ENCODE results near the gene C19orf67. TPM values are rescaled to one million over a fixed set of nuclear protein-coding genes. Genes with fewer than 3 reads are reported as not detected.

C19orf67 gene
- total RNA-seq, 1 experiment from 2014 or later, result not detected

DNA sequence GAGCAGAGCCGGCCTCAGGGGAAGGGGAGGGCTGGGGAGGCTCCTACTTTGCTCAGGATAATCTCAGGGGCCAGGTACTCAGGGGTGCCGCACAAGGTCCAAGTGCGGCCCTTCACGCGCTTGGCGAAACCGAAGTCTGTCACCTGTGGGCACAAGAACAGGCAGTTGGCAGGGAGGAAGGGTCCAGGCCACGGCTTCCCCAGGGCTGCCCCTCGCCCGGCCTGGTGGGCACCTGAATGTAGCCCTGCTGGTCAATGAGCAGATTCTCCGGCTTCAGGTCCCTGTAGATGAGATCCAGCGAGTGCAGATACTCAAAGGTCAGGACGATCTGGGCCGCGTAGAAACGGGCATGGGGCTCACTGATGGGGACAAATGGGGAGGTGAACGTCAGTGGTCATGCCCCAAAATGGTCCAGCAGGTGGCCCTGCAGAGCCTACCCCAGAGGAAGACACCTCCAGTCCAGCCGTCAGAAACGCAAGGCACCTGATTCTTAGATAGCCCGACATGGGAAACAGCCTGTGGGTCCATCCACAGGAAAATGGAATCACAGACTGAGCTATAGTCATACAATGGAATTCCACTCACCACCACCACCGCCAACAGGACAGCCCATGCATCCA lies 12.1 kb upstream of the C19orf67 start:
- no TSS peak for BruUV-seq (replicated peaks)
- Histone ChIP-seq H3K4me3 (ENCODE audit: low read depth, low read length) (no peak overlapping the region), H3K36me3 (ENCODE audit: control insufficient read depth, insufficient read depth, low read length) (no peaks in the 10 kb centered on the region), H3K27me3 (replicated peaks; ENCODE audit: control insufficient read depth, insufficient read depth, low read length) (no peaks in the 10 kb centered on the region), H3K9me3 (peaks cover 7% of the 10 kb centered on the region; the same call in 1 of the 2 replicates), H3K4me1 (no peaks in the 10 kb centered on the region)
- CTCF ChIA-PET, result no interaction called here
- Mint-ChIP-seq H3K27ac (ENCODE audit: unreplicated experiment) (no peak overlapping the region), H3K4me1 (ENCODE audit: low read depth, unreplicated experiment) (no peaks in the 10 kb centered on the region), H3K9me3 (ENCODE audit: unreplicated experiment) (no peaks in the 10 kb centered on the region), H3K4me3 (ENCODE audit: unreplicated experiment) (no peak overlapping the region), H3K36me3 (ENCODE audit: insufficient read depth, unreplicated experiment) (peaks cover 16% of the 10 kb centered on the region), H3K27me3 (ENCODE audit: insufficient read depth, unreplicated experiment) (no peaks in the 10 kb centered on the region)
- peak in 1 of 2 experiments; percentile 35 for DNase-seq
- POLR2A ChIA-PET, result no interaction called here
- peak; percentile 6 to 13 for TF ChIP-seq CTCF (IDR thresholded peaks at IDR 0.05; ENCODE audit: insufficient read depth in 1 of 2, low read depth in 1 of 2, low read length in 1 of 2, severe bottlenecking in 1 of 2, unreplicated experiment in 1 of 2)
- intact Hi-C loops (cut with micrococcal nuclease; ENCODE audit: unreplicated experiment), result no loop called here

GRCh38 chr19:14096272-14096992 lies 10.8 kb upstream of the C19orf67 start:
- Mint-ChIP-seq H3K27ac (ENCODE audit: unreplicated experiment) (no peak overlapping the region), H3K36me3 (ENCODE audit: insufficient read depth, unreplicated experiment) (peaks cover 22% of the 10 kb centered on the region), H3K4me3 (ENCODE audit: unreplicated experiment) (no peak overlapping the region), H3K27me3 (ENCODE audit: insufficient read depth, unreplicated experiment) (no peaks in the 10 kb centered on the region), H3K4me1 (ENCODE audit: low read depth, unreplicated experiment) (peaks cover 8% of the 10 kb centered on the region), H3K9me3 (ENCODE audit: unreplicated experiment) (no peaks in the 10 kb centered on the region)
- H3K27me3 ChIP-seq (replicated peaks; ENCODE audit: control insufficient read depth, insufficient read depth, low read length), result no peaks in the 10 kb centered on the region
- H3K36me3 ChIP-seq (ENCODE audit: control insufficient read depth, insufficient read depth, low read length), result no peaks in the 10 kb centered on the region
- H3K4me3 ChIP-seq (ENCODE audit: low read depth, low read length), result no peak overlapping the region
- peaks cover 7% of the 10 kb centered on the region; the same call in 1 of the 2 replicates for H3K9me3 ChIP-seq
- ChIA-PET CTCF (interaction anchor here (0.5 to 1.2 kb wide), 3 partner anchors 38 to 1150 kb away, joined by 3 to 7 read pairs (median 7); partner anchors contain the start of gene ASF1B), POLR2A (interaction anchor here (0.6 kb wide), 1 partner anchor 349 kb away, joined by 7 read pairs; a partner anchor contains a TSS)
- no peaks in the 10 kb centered on the region for H3K4me1 ChIP-seq
- DNase-seq, result no peak
- no TSS peak for BruUV-seq (replicated peaks)
- TF ChIP-seq CTCF (IDR thresholded peaks at IDR 0.05; ENCODE audit: insufficient read depth in 1 of 2, low read depth in 1 of 2, low read length in 1 of 2, severe bottlenecking in 1 of 2, unreplicated experiment in 1 of 2), result no peak
- intact Hi-C loops (cut with micrococcal nuclease; ENCODE audit: unreplicated experiment), result no loop called here

- no peaks in the 10 kb centered on the region for H3K27me3 ChIP-seq (replicated peaks; ENCODE audit: control insufficient read depth, insufficient read depth, low read length)
- no peak for DNase-seq
- ChIA-PET POLR2A (interaction anchor here (1.4 kb wide), 1 partner anchor 42 kb away, joined by 3 read pairs; no protein-coding TSS in a partner anchor), CTCF (no interaction called here)
- no peaks in the 10 kb centered on the region for H3K36me3 ChIP-seq (ENCODE audit: control insufficient read depth, insufficient read depth, low read length)
- peaks cover 26% of the 10 kb centered on the region for H3K36me3 Mint-ChIP-seq (ENCODE audit: insufficient read depth, unreplicated experiment)
- no peak overlapping the region for H3K4me3 ChIP-seq (ENCODE audit: low read depth, low read length)
- no peak overlapping the region for H3K4me3 Mint-ChIP-seq (ENCODE audit: unreplicated experiment)
- peaks cover 7% of the 10 kb centered on the region; the same call in 1 of the 2 replicates for H3K9me3 ChIP-seq
- TF ChIP-seq CTCF (IDR thresholded peaks at IDR 0.05; ENCODE audit: insufficient read depth in 1 of 2, low read depth in 1 of 2, low read length in 1 of 2, severe bottlenecking in 1 of 2, unreplicated experiment in 1 of 2), result no peak
- H3K27me3 Mint-ChIP-seq (ENCODE audit: insufficient read depth, unreplicated experiment), result no peaks in the 10 kb centered on the region
- H3K9me3 Mint-ChIP-seq (ENCODE audit: unreplicated experiment), result no peaks in the 10 kb centered on the region
- no TSS peak for BruUV-seq (replicated peaks)
- no peak overlapping the region for H3K27ac Mint-ChIP-seq (ENCODE audit: unreplicated experiment)
- intact Hi-C loops (cut with micrococcal nuclease; ENCODE audit: unreplicated experiment), result no loop called here
- H3K4me1 ChIP-seq, result no peaks in the 10 kb centered on the region
- peaks cover 8% of the 10 kb centered on the region for H3K4me1 Mint-ChIP-seq (ENCODE audit: low read depth, unreplicated experiment)
Measured at GRCh38 chr19:14094854-14095253, 9.3 kb upstream of the C19orf67 start.
